ENCODE data around the gene SPATA32. TPM values are rescaled to one million over a fixed set of nuclear protein-coding genes. Genes with fewer than 3 reads are reported as not detected.

The SPATA32 gene
- total and polyA plus RNA-seq, 8 donors, result 0.13 to 0.69 (median 0.44) TPM; not detected in 2

DNA sequence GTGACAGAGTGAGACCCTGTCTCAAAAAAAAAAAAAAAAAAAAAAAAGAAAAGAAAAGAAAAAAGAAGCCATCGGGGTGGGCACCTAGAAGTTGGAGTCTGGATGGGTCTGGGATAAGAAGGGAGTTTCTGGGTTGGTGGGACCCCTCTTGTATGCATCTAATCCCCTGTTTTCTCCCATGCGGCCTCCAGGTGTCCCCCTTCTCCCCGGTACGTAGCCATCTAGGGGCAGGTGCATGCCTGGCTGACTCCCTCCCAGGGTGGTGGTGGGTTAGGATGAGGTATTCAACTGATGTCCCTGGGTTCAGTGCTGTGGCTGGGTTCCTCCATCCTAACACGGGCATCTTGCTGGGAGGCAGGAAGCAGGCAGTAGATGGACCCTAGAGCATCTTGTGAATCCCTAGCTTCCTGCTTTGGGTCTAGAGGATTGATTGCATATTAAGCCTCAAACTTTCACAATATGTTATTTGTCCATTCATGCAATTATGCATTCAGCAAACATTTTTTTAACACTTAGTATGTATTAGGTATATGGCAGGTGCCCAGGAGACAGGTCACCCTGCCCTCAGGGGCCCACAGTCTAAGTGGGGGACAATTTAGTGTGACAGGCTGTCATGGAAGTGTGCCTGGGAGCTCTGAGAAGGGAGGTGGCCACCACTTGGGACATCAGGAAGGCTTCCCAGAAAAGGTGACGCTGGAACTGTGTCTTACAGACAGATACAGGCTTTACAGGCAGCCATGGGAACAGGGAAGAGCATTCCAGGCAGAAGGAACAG lies 27.1 kb downstream of the SPATA32 start:
- Histone ChIP-seq H3K27ac (peak overlapping the region in 1 of 2 donors; percentile 41), H3K4me1 (peaks cover 14 to 66% of the 10 kb centered on the region in 2 donors), H3K9me3 (no peaks in the 10 kb centered on the region), H3K4me3 (no peak overlapping the region), H3K36me3 (peaks cover 0 to 66% of the 10 kb centered on the region in 2 donors), H3K27me3 (no peaks in the 10 kb centered on the region)
- intact Hi-C loops (cut with DNase I), result no loop called here
- ATAC-seq (no peak), DNase-seq (peak in 1 of 4 donors; percentile 30)
- TF ChIP-seq, protein P1, sequence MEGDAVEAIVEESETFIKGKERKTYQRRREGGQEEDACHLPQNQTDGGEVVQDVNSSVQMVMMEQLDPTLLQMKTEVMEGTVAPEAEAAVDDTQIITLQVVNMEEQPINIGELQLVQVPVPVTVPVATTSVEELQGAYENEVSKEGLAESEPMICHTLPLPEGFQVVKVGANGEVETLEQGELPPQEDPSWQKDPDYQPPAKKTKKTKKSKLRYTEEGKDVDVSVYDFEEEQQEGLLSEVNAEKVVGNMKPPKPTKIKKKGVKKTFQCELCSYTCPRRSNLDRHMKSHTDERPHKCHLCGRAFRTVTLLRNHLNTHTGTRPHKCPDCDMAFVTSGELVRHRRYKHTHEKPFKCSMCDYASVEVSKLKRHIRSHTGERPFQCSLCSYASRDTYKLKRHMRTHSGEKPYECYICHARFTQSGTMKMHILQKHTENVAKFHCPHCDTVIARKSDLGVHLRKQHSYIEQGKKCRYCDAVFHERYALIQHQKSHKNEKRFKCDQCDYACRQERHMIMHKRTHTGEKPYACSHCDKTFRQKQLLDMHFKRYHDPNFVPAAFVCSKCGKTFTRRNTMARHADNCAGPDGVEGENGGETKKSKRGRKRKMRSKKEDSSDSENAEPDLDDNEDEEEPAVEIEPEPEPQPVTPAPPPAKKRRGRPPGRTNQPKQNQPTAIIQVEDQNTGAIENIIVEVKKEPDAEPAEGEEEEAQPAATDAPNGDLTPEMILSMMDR (IDR thresholded peaks at IDR 0.05), result no peak

GRCh38 chr17:45233423-45233924 lies 28.4 kb downstream of the SPATA32 start:
- H3K36me3 ChIP-seq, result peaks cover 0 to 52% of the 10 kb centered on the region in 2 donors
- no peak overlapping the region for H3K4me3 ChIP-seq
- no peaks in the 10 kb centered on the region for H3K27me3 ChIP-seq
- ATAC-seq (no peak), DNase-seq (no peak)
- TF ChIP-seq, protein P1 (IDR thresholded peaks at IDR 0.05), result no peak
- intact Hi-C loops (cut with DNase I), result no loop called here
- no peak overlapping the region for H3K27ac ChIP-seq
- H3K9me3 ChIP-seq, result no peaks in the 10 kb centered on the region
- peaks cover 26 to 80% of the 10 kb centered on the region in 2 donors for H3K4me1 ChIP-seq

DNA sequence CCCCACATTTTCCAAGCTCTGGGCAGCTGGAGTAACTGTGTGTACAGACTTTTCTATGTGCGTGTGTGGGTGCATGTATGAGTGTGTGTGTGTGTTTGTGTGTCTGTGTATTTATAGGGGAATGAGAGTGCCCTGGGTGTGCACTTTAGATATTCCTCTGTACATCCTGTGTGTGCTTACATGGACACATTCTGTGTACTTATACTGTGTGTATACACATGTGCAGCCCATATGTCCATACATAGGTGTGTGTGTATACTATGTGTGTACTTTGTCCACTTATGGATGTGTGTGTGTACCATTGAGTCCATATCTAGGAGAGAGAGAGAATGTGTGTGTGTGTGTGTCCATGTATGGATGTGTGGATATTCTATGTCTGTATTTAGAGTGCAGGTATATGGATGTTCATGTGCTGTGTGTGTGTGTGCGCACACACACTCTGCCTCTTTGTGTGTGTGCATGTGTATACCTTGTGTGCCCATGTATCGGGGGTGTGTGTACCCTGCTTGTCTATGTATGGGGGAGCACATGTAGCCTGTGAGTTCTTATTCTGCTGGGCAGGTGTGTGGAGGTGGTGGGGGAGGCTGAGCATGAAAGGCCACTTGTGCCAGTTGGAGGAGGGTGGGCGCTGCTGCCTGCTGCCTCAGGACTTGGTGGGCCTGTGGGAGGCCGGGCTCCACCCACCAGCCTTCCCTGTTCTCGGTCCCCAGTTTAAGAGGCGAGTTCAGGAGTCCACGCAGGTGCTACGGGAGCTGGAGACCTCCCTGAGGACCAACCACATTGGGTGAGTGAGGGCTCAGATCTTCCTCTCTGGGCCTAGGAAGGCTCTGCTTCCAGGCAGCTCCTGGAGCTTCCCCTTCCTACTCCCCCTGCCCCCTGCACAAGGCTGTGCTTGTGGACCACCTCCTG lies 29.1 kb downstream of the SPATA32 start:
- H3K27me3 ChIP-seq, result no peaks in the 10 kb centered on the region
- no peak overlapping the region for H3K4me3 ChIP-seq
- H3K36me3 ChIP-seq, result peaks cover 0 to 45% of the 10 kb centered on the region in 2 donors
- TF ChIP-seq, protein P1 (IDR thresholded peaks at IDR 0.05), result no peak
- H3K27ac ChIP-seq, result no peak overlapping the region
- intact Hi-C loops (cut with DNase I), result no loop called here
- H3K4me1 ChIP-seq, result peaks cover 33 to 87% of the 10 kb centered on the region in 2 donors
- DNase-seq (no peak), ATAC-seq (no peak)
- H3K9me3 ChIP-seq, result no peaks in the 10 kb centered on the region

- ATAC-seq (no peak), DNase-seq (no peak)
- Histone ChIP-seq H3K27me3 (no peaks in the 10 kb centered on the region), H3K4me1 (peaks cover 40 to 98% of the 10 kb centered on the region in 2 donors), H3K27ac (peak overlapping the region in 1 of 2 donors; percentile 97), H3K4me3 (no peak overlapping the region), H3K9me3 (no peaks in the 10 kb centered on the region), H3K36me3 (peaks cover 0 to 33% of the 10 kb centered on the region in 2 donors)
- intact Hi-C loops (cut with DNase I), result no loop called here
- TF ChIP-seq, protein P1 (IDR thresholded peaks at IDR 0.05), result peak in 1 of 2 donors; percentile 38
These were observed 30.3 kb downstream of the SPATA32 start for GRCh38 chr17:45231481-45232116.
